Osteocyte (in vitro differentiated cells): Measurements from ENCODE around the gene PCDHGA5. TPM values are rescaled to one million over a fixed set of nuclear protein-coding genes. Genes with fewer than 3 reads are reported as not detected.
"Not testable (repeated sequence)": the region's sequence is repeated elsewhere in the genome, so short reads cannot be mapped to it uniquely, and the experiment has no call there.

Experiments used
- DNase-seq: peaks from one replicate; pipeline ENCODE4 v3.0.0; 2021; ENCODE audit warnings: mixed read lengths; ENCODE audit not compliant: unreplicated experiment; ENCODE audit errors: extremely low spot score
- H3K27ac Mint-ChIP-seq: one replicate; pipeline ENCODE4 v1.8.0; 2021; ENCODE audit warnings: mild to moderate bottlenecking, mixed read lengths; ENCODE audit not compliant: unreplicated experiment
- H3K27me3 Mint-ChIP-seq: one replicate; pipeline ENCODE4 v1.8.0; 2021; ENCODE audit warnings: mixed read lengths; ENCODE audit not compliant: unreplicated experiment
- H3K36me3 Mint-ChIP-seq: one replicate; pipeline ENCODE4 v1.8.0; 2021; ENCODE audit warnings: mixed read lengths; ENCODE audit not compliant: unreplicated experiment
- H3K4me1 Mint-ChIP-seq: one replicate; pipeline ENCODE4 v1.8.0; 2021; ENCODE audit warnings: mixed read lengths; ENCODE audit not compliant: unreplicated experiment
- H3K4me3 Mint-ChIP-seq: one replicate; pipeline ENCODE4 v1.8.0; 2021; ENCODE audit warnings: mild to moderate bottlenecking, moderate library complexity, mixed read lengths; ENCODE audit not compliant: unreplicated experiment
- H3K9me3 Mint-ChIP-seq: one replicate; pipeline ENCODE4 v1.8.0; 2021; ENCODE audit warnings: mixed read lengths; ENCODE audit not compliant: unreplicated experiment
- long read RNA-seq: library from polyadenylated mRNA; unstranded; transcript quantifications from one replicate; pipeline ENCODE4 v2.0.0, GENCODE V29; 2021
- total RNA-seq: library from RNA; stranded (reverse); gene quantifications from 2 replicates; pipeline ENCODE4 v1.2.1, GENCODE V29; 2021
- TF ChIP-seq, protein P1 (sequence below): fragments of 200-600 bp; sonication (generic); IDR thresholded peaks from 2 replicates; pipeline ENCODE4 v1.5.0; 2021; ENCODE audit warnings: antibody characterized with exemption, mild to moderate bottlenecking, moderate library complexity

The PCDHGA5 gene
- total RNA-seq: 0.13 and 0.16 TPM in 2 replicates
- long read RNA-seq: 0 reads

DNA sequence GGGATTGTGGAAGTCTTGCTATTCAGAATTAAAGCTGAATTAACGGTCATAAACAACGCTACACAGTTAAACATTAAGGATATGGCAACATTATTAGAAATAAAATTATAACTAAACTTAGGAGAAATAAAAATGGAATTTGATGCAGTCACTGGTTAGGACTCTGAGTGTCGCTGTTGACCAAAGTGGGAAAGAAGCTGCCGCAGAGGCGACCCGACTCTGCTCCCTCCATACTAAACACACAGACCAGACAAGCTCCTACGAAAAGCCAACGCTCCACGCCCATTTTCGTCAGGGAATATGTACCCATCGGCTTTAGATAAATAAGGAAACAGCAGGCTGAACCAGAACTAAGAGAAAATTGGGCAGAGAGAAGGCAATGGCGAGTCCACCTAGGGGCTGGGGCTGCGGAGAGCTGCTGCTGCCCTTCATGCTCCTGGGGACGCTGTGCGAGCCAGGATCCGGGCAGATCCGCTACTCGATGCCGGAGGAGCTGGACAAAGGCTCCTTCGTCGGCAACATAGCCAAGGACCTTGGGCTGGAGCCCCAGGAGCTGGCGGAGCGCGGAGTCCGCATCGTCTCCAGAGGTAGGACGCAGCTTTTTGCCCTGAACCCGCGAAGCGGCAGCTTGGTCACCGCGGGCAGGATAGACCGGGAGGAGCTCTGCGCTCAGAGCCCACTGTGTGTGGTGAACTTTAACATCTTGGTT is at the start of gene PCDHGA5:
PCDHGA5 (plus strand) TSS at position 211 of the 709 bp plus-strand sequence; CDS start at position 380, 169 bp downstream.
- H3K27ac Mint-ChIP-seq: no peak within 1 kb of the TSS
- H3K36me3 Mint-ChIP-seq: no peaks in the 10 kb centered on the region
- no peak for DNase-seq
- no peaks in the 10 kb centered on the region for H3K4me1 Mint-ChIP-seq
- H3K4me3 Mint-ChIP-seq: no peak within 1 kb of the TSS
- no peaks in the 10 kb centered on the region for H3K27me3 Mint-ChIP-seq
- TF ChIP-seq, protein P1, sequence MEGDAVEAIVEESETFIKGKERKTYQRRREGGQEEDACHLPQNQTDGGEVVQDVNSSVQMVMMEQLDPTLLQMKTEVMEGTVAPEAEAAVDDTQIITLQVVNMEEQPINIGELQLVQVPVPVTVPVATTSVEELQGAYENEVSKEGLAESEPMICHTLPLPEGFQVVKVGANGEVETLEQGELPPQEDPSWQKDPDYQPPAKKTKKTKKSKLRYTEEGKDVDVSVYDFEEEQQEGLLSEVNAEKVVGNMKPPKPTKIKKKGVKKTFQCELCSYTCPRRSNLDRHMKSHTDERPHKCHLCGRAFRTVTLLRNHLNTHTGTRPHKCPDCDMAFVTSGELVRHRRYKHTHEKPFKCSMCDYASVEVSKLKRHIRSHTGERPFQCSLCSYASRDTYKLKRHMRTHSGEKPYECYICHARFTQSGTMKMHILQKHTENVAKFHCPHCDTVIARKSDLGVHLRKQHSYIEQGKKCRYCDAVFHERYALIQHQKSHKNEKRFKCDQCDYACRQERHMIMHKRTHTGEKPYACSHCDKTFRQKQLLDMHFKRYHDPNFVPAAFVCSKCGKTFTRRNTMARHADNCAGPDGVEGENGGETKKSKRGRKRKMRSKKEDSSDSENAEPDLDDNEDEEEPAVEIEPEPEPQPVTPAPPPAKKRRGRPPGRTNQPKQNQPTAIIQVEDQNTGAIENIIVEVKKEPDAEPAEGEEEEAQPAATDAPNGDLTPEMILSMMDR: no peak
- peaks cover 26% of the 10 kb centered on the region for H3K9me3 Mint-ChIP-seq

GRCh38 chr5:141316963-141317362 is 47.0 kb upstream of the PCDHGA5 start:
- not testable (repeated sequence) for H3K27ac Mint-ChIP-seq, H3K27me3 Mint-ChIP-seq, DNase-seq, H3K4me3 Mint-ChIP-seq
- Mint-ChIP-seq H3K36me3 (peaks cover 88% of the 10 kb centered on the region), H3K4me1 (peaks cover 12% of the 10 kb centered on the region), H3K9me3 (peaks cover 62% of the 10 kb centered on the region)

DNA sequence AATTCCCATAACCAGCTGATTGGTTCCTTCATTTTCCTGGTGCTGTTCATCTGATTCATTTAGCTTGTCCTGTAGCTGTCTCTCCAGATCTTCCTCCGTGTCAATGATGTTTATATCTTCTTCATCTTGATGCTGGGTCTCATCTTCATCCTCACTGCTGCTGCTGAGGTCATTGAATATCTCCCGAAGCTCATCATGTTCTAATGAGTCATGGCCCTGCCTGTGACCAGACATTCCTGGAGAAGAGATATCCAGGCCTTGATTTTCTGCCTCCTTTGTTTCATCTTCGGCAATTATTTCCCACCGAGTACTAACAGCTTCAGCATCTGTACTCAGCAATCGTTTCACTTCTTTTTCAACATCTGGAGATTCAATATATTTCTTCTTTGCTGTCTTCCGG is 44.8 kb upstream of the PCDHGA5 start:
- Mint-ChIP-seq H3K27me3 (no peaks in the 10 kb centered on the region), H3K27ac (no peak overlapping the region), H3K4me3 (peak overlapping the region; percentile 98), H3K36me3 (peaks cover 71% of the 10 kb centered on the region), H3K4me1 (peaks cover 12% of the 10 kb centered on the region), H3K9me3 (peaks cover 57% of the 10 kb centered on the region)
- DNase-seq: no peak
- TF ChIP-seq, protein P1: no peak

- no peaks in the 10 kb centered on the region for H3K27me3 Mint-ChIP-seq
- peaks cover 66% of the 10 kb centered on the region for H3K36me3 Mint-ChIP-seq
- DNase-seq: no peak
- peaks cover 54% of the 10 kb centered on the region for H3K9me3 Mint-ChIP-seq
- H3K4me3 Mint-ChIP-seq: peak overlapping the region; percentile 98
- TF ChIP-seq, protein P1: no peak
- H3K4me1 Mint-ChIP-seq: peaks cover 12% of the 10 kb centered on the region
- H3K27ac Mint-ChIP-seq: peak overlapping the region; percentile 100
Measured at GRCh38 chr5:141319699-141320098, 44.3 kb upstream of the PCDHGA5 start.

DNA sequence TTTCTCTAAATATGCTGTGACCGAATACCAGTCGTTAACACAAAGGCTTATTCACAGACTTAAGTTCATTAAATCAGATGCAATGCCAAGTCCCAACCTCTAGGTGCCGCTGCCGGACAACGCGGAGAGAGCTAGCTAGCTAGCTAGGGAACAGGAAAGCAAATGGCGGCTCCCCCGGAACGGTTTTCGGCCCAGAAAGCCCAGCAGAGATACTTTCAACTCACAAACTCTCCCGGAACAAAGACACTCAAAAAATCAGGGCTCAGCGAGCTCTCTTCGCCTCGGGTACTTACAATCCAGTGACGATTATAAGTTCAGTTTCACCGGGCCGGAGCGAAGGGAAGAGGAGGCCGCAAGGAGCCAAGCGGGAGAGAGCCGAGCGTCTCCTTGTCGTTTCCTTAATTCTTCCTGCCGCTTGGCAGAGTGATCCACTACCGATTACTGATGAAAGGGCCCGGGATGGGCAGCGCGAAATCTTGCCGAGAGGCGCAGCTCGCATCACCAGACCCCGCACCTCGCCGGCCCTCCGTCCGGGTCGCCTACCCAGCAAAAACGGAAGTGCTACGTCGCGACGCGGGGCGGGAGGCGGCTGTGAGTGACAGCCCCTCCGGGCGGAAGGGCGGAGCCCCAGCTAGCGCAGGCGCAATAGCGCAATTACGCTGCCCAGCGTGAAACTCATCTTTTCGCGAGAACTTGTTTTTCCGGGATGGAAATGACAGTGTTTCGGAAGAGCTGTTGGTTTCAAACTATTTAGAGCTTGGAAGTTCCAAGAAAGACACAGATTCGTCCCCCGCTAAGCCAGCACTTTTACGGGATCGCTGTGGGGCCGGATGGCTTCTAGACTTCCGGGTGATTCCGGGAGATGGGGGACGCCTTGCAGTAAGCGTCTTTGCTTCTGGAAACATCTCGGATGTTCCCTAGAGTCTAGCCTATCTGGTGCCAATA is 43.5 kb upstream of the PCDHGA5 start, which contains the start of gene TAF7:
TAF7 (minus strand) TSS at position 560 of the 945 bp plus-strand sequence. CDS start 740 bp downstream, outside the sequence.
- H3K4me1 Mint-ChIP-seq: peaks cover 12% of the 10 kb centered on the region
- peaks cover 50% of the 10 kb centered on the region for H3K9me3 Mint-ChIP-seq
- peak; percentile 97 for DNase-seq
- H3K27ac Mint-ChIP-seq: peak within 1 kb of the TSS; percentile 100
- H3K4me3 Mint-ChIP-seq: peak within 1 kb of the TSS; percentile 98
- no peaks in the 10 kb centered on the region for H3K27me3 Mint-ChIP-seq
- H3K36me3 Mint-ChIP-seq: peaks cover 58% of the 10 kb centered on the region
- TF ChIP-seq, protein P1: peak; percentile 90
